HepG2 (cell line): Measurements from ENCODE around the gene CCDC38. TPM values are rescaled to one million over a fixed set of nuclear protein-coding genes. Genes with fewer than 3 reads are reported as not detected.

ENCODE experiments used
- ATF7 ChIP-seq, 2 experiments: fragments of 450-650 bp in 1 of 2; sonication (generic) in 1 of 2; formaldehyde crosslinking in 1 of 2; IDR thresholded peaks; 2 replicates each; pipeline versions ENCODE4 v1.4.0 to v1.6.1; 2016 to 2020; ENCODE audit warnings: antibody characterized with exemption in 1 of 2, mild to moderate bottlenecking in 1 of 2, missing genetic modification reagents in 1 of 2
- CSRNP2 ChIP-seq: sonication (generic); formaldehyde crosslinking; conservative IDR thresholded peaks from 2 replicates; pipeline ENCODE4 v1.8.0; 2022; ENCODE audit warnings: low read depth, missing genetic modification reagents
- FUBP1 ChIP-seq: sonication (generic); formaldehyde crosslinking; IDR thresholded peaks from 2 replicates; pipeline ENCODE4 v1.5.1; 2020; ENCODE audit warnings: missing genetic modification reagents, mild to moderate bottlenecking, borderline replicate concordance
- HES4 ChIP-seq: sonication (generic); formaldehyde crosslinking; IDR thresholded peaks from 2 replicates; pipeline ENCODE4 v1.9.0; 2021; ENCODE audit warnings: mild to moderate bottlenecking, missing genetic modification reagents, borderline replicate concordance
- HNRNPUL1 ChIP-seq: fragments of 200-400 bp; formaldehyde crosslinking; IDR thresholded peaks from 2 replicates; pipeline ENCODE4 v1.6.1; 2017; ENCODE audit warnings: low read depth, mild to moderate bottlenecking, low read length, moderate library complexity
- KAT7 ChIP-seq: IDR thresholded peaks from 2 replicates; pipeline ENCODE4 v1.6.1; 2018; ENCODE audit warnings: borderline replicate concordance, missing compliant biosample characterization
- PAF1 ChIP-seq: IDR thresholded peaks from 2 replicates; pipeline ENCODE4 v1.6.1; 2016; ENCODE audit warnings: missing genetic modification reagents, missing compliant biosample characterization
- TEAD2 ChIP-seq: sonication (generic); formaldehyde crosslinking; IDR thresholded peaks from 2 replicates; pipeline ENCODE4 v1.9.0; 2021; ENCODE audit warnings: missing genetic modification reagents
- ZC3H13 ChIP-seq: sonication (generic); formaldehyde crosslinking; IDR thresholded peaks from 2 replicates; pipeline ENCODE4 v1.8.1; 2023; ENCODE audit warnings: mild to moderate bottlenecking, missing genetic modification reagents, moderate library complexity
- ZHX2 ChIP-seq, 2 experiments: sonication (generic) in 1 of 2; formaldehyde crosslinking in 1 of 2; IDR thresholded peaks; 2 replicates each; pipeline versions ENCODE4 v1.6.1 to v1.9.0; 2014 to 2022; ENCODE audit warnings: antibody characterized with exemption in 1 of 2, borderline replicate concordance in 1 of 2, inconsistent platforms in 1 of 2, low read depth in 1 of 2, missing genetic modification reagents in 1 of 2
- ZNF326 ChIP-seq: sonication (generic); formaldehyde crosslinking; IDR thresholded peaks from 2 replicates; pipeline ENCODE4 v1.4.0; 2020; ENCODE audit warnings: missing genetic modification reagents, borderline replicate concordance
- ZNF687 ChIP-seq: sonication (generic); formaldehyde crosslinking; IDR thresholded peaks from 2 replicates; pipeline ENCODE4 v1.5.1; 2020; ENCODE audit warnings: mild to moderate bottlenecking, missing genetic modification reagents, moderate library complexity
- ZNF816 ChIP-seq: sonication (generic); formaldehyde crosslinking; IDR thresholded peaks from 2 replicates; pipeline ENCODE4 v1.8.0; 2022; ENCODE audit warnings: missing genetic modification reagents, mild to moderate bottlenecking, borderline replicate concordance
- ZSCAN29 ChIP-seq: sonication (generic); formaldehyde crosslinking; conservative IDR thresholded peaks from 2 replicates; pipeline ENCODE4 v1.4.0; 2020; ENCODE audit warnings: mild to moderate bottlenecking, missing genetic modification reagents
- polyA plus RNA-seq, 8 experiments: library from polyadenylated mRNA; depleted of rRNA in 3 of 8; stranded (reverse) in 7 of 8; unstranded in 1 of 8; fragments of >200 nt; fragmentation: Illumina TruSeq in 4 of 8; extraction: Trizol in 4 of 8; gene quantifications; 2 replicates each; pipeline versions ENCODE4 v1.2.1 to v1.2.3, GENCODE V29; 2011 to 2016; ENCODE audit warnings: low read depth in 4 of 8, missing spikeins in 1 of 8, mixed read lengths in 1 of 8; ENCODE audit not compliant: insufficient read depth in 1 of 8
- total RNA-seq, 5 experiments: library from RNA; depleted of rRNA; stranded (reverse); fragments of >200 nt; fragmentation: Illumina TruSeq; extraction: Trizol; gene quantifications; 2 replicates each; pipeline ENCODE4 v1.2.3, GENCODE V29; 2016; ENCODE audit warnings: low read depth in 1 of 5

Gene CCDC38
- total and polyA plus RNA-seq, 2 of the 13 experiments (the other 11 are each of a cell fraction or from before 2014, with no cell fraction given): 0.24 to 0.32 TPM

- TF ChIP-seq ZHX2 (IDR thresholded peaks at IDR 0.05; ENCODE audit: low read depth): no peak
- 0 out of 2 replicates have a peak, but pooled peaks have one; percentile 44 for TF ChIP-seq ZHX2 (CRISPR knock-in tag; IDR thresholded peaks at IDR 0.05; ENCODE audit: borderline replicate concordance)
- TF ChIP-seq ATF7 (IDR thresholded peaks at IDR 0.05): no peak
- no peak for TF ChIP-seq ATF7 (CRISPR knock-in tag; IDR thresholded peaks at IDR 0.05)
- peak; percentile 47 for TF ChIP-seq ZC3H13
- TF ChIP-seq FUBP1 (CRISPR knock-in tag): peak; percentile 29; the same call in 1 of the 2 replicates
- TF ChIP-seq ZNF687: peak; percentile 76
- TF ChIP-seq ZNF326 (CRISPR knock-in tag): no peak
- TF ChIP-seq PAF1 (CRISPR knock-in tag): no peak
- TF ChIP-seq ZSCAN29 (CRISPR knock-in tag): no peak
- no peak for TF ChIP-seq HNRNPUL1
- TF ChIP-seq TEAD2: no peak
- TF ChIP-seq KAT7 (CRISPR knock-in tag): peak; percentile 69; the same call in 1 of the 2 replicates
- no peak for TF ChIP-seq CSRNP2
- peak; percentile 27; the same call in 1 of the 2 replicates for TF ChIP-seq ZNF816 (CRISPR knock-in tag)
- peak; percentile 80; the same call in 1 of the 2 replicates for TF ChIP-seq HES4 (CRISPR knock-in tag)
Observed at GRCh38 chr12:95943330-95943842, 972 bp upstream of the CCDC38 start, which contains the start of gene AMDHD1 (continued).
